ENCODE measurements around the gene CAPZA1.

CAPZA1 gene

GRCh38 chr1:112711041-112711440, 91.4 kb downstream of the CAPZA1 start:
- Histone ChIP-seq H3K9ac (ENCODE audit: low read depth, low read length) (no peak overlapping the region), H3K4me1 (ENCODE audit: insufficient read depth, low read length) (peaks cover 20% of the 10 kb centered on the region), H3K4me3 (ENCODE audit: low read length) (no peak overlapping the region), H3K27me3 (ENCODE audit: insufficient read depth, low read length) (peaks cover 33% of the 10 kb centered on the region), H3K27ac (ENCODE audit: low read depth, low read length) (no peak overlapping the region), H3K9me3 (ENCODE audit: insufficient read depth, low read depth, low read length) (no peaks in the 10 kb centered on the region), H3K36me3 (ENCODE audit: insufficient read depth, low read length) (no peaks in the 10 kb centered on the region; the same call in 1 of the 2 replicates)
- 60% methylated on average over 6 of the region's 7 CpGs for WGBS

- no peak overlapping the region for H3K4me3 ChIP-seq (ENCODE audit: low read length)
- H3K36me3 ChIP-seq (ENCODE audit: insufficient read depth, low read length), result no peaks in the 10 kb centered on the region; the same call in 1 of the 2 replicates
- H3K9me3 ChIP-seq (ENCODE audit: insufficient read depth, low read depth, low read length), result no peaks in the 10 kb centered on the region
- peaks cover 35% of the 10 kb centered on the region for H3K27me3 ChIP-seq (ENCODE audit: insufficient read depth, low read length)
- no peak overlapping the region for H3K9ac ChIP-seq (ENCODE audit: low read depth, low read length)
- WGBS, result 57% methylated on average over 11 of the region's 11 CpGs
- no peak overlapping the region for H3K27ac ChIP-seq (ENCODE audit: low read depth, low read length)
- peaks cover 19% of the 10 kb centered on the region for H3K4me1 ChIP-seq (ENCODE audit: insufficient read depth, low read length)
Observed at GRCh38 chr1:112711670-112712069, 92.0 kb downstream of the CAPZA1 start.

- H3K9me3 ChIP-seq (ENCODE audit: insufficient read depth, low read depth, low read length), result no peaks in the 10 kb centered on the region
- no peak overlapping the region for H3K27ac ChIP-seq (ENCODE audit: low read depth, low read length)
- peaks cover 35% of the 10 kb centered on the region for H3K27me3 ChIP-seq (ENCODE audit: insufficient read depth, low read length)
- 70% methylated on average over 3 of the region's 7 CpGs for WGBS
- H3K9ac ChIP-seq (ENCODE audit: low read depth, low read length), result no peak overlapping the region
- H3K36me3 ChIP-seq (ENCODE audit: insufficient read depth, low read length), result no peaks in the 10 kb centered on the region; the same call in 1 of the 2 replicates
- H3K4me1 ChIP-seq (ENCODE audit: insufficient read depth, low read length), result peaks cover 19% of the 10 kb centered on the region
- no peak overlapping the region for H3K4me3 ChIP-seq (ENCODE audit: low read length)
Observed at GRCh38 chr1:112712191-112712590, 92.6 kb downstream of the CAPZA1 start.

- Histone ChIP-seq H3K4me1 (ENCODE audit: insufficient read depth, low read length) (peaks cover 16% of the 10 kb centered on the region), H3K4me3 (ENCODE audit: low read length) (no peak overlapping the region), H3K9ac (ENCODE audit: low read depth, low read length) (no peak overlapping the region), H3K27ac (ENCODE audit: low read depth, low read length) (no peak overlapping the region), H3K27me3 (ENCODE audit: insufficient read depth, low read length) (peaks cover 32% of the 10 kb centered on the region), H3K36me3 (ENCODE audit: insufficient read depth, low read length) (no peaks in the 10 kb centered on the region; the same call in 1 of the 2 replicates), H3K9me3 (ENCODE audit: insufficient read depth, low read depth, low read length) (no peaks in the 10 kb centered on the region)
- 74% methylated on average over 9 of the region's 9 CpGs for WGBS
Observed at GRCh38 chr1:112712701-112713128, 93.1 kb downstream of the CAPZA1 start.

- Histone ChIP-seq H3K27me3 (ENCODE audit: insufficient read depth, low read length) (peaks cover 30% of the 10 kb centered on the region), H3K4me3 (ENCODE audit: low read length) (peak overlapping the region; percentile 71), H3K27ac (ENCODE audit: low read depth, low read length) (no peak overlapping the region), H3K9me3 (ENCODE audit: insufficient read depth, low read depth, low read length) (no peaks in the 10 kb centered on the region), H3K36me3 (ENCODE audit: insufficient read depth, low read length) (no peaks in the 10 kb centered on the region; the same call in 1 of the 2 replicates), H3K9ac (ENCODE audit: low read depth, low read length) (no peak overlapping the region), H3K4me1 (ENCODE audit: insufficient read depth, low read length) (peaks cover 12% of the 10 kb centered on the region)
- WGBS, result 29% methylated on average over 9 of the region's 14 CpGs
Observed at GRCh38 chr1:112713466-112714312, 94.1 kb downstream of the CAPZA1 start.

- WGBS, result under 1% methylated on average over 85 of the region's 86 CpGs
- H3K9ac ChIP-seq (ENCODE audit: low read depth, low read length), result peak overlapping the region; percentile 46; the same call in 1 of the 2 replicates
- H3K27ac ChIP-seq (ENCODE audit: low read depth, low read length), result no peak overlapping the region
Observed at GRCh38 chr1:112714313-112715263, 95.0 kb downstream of the CAPZA1 start.

GRCh38 chr1:112715264-112716053, 95.8 kb downstream of the CAPZA1 start, which contains the start of gene PPM1J:
PPM1J (minus strand) TSS chr1:112715332; CDS start chr1:112715301, 31 bp downstream.
- Histone ChIP-seq H3K9me3 (ENCODE audit: insufficient read depth, low read depth, low read length) (no peaks in the 10 kb centered on the region), H3K4me3 (ENCODE audit: low read length) (peak within 1 kb of the TSS; percentile 71), H3K9ac (ENCODE audit: low read depth, low read length) (peak within 1 kb of the TSS; percentile 46; the same call in 1 of the 2 replicates), H3K36me3 (ENCODE audit: insufficient read depth, low read length) (no peaks in the 10 kb centered on the region; the same call in 1 of the 2 replicates), H3K4me1 (ENCODE audit: insufficient read depth, low read length) (peaks cover 12% of the 10 kb centered on the region), H3K27me3 (ENCODE audit: insufficient read depth, low read length) (peaks cover 44% of the 10 kb centered on the region), H3K27ac (ENCODE audit: low read depth, low read length) (no peak within 1 kb of the TSS)
- WGBS, result under 1% methylated on average over 51 of the region's 51 CpGs

More at GRCh38 chr1:112714313-112715263, 95.0 kb downstream of the CAPZA1 start:
- no peaks in the 10 kb centered on the region; the same call in 1 of the 2 replicates for H3K36me3 ChIP-seq (ENCODE audit: insufficient read depth, low read length)
- peaks cover 12% of the 10 kb centered on the region for H3K4me1 ChIP-seq (ENCODE audit: insufficient read depth, low read length)
- peaks cover 36% of the 10 kb centered on the region for H3K27me3 ChIP-seq (ENCODE audit: insufficient read depth, low read length)
- H3K9me3 ChIP-seq (ENCODE audit: insufficient read depth, low read depth, low read length), result no peaks in the 10 kb centered on the region
- peak overlapping the region; percentile 71 for H3K4me3 ChIP-seq (ENCODE audit: low read length)

GRCh38 chr1:112716133-112716720, 96.6 kb downstream of the CAPZA1 start:
- Histone ChIP-seq H3K27me3 (ENCODE audit: insufficient read depth, low read length) (peaks cover 47% of the 10 kb centered on the region), H3K4me3 (ENCODE audit: low read length) (peak overlapping the region; percentile 56), H3K36me3 (ENCODE audit: insufficient read depth, low read length) (no peaks in the 10 kb centered on the region), H3K9ac (ENCODE audit: low read depth, low read length) (no peak overlapping the region), H3K27ac (ENCODE audit: low read depth, low read length) (no peak overlapping the region), H3K4me1 (ENCODE audit: insufficient read depth, low read length) (peaks cover 12% of the 10 kb centered on the region), H3K9me3 (ENCODE audit: insufficient read depth, low read depth, low read length) (no peaks in the 10 kb centered on the region)
- WGBS, result 18% methylated on average over 13 of the region's 13 CpGs

- Histone ChIP-seq H3K9me3 (ENCODE audit: insufficient read depth, low read depth, low read length) (no peaks in the 10 kb centered on the region), H3K36me3 (ENCODE audit: insufficient read depth, low read length) (no peaks in the 10 kb centered on the region), H3K27me3 (ENCODE audit: insufficient read depth, low read length) (peaks cover 55% of the 10 kb centered on the region), H3K4me1 (ENCODE audit: insufficient read depth, low read length) (peaks cover 12% of the 10 kb centered on the region), H3K9ac (ENCODE audit: low read depth, low read length) (no peak overlapping the region), H3K4me3 (ENCODE audit: low read length) (no peak overlapping the region), H3K27ac (ENCODE audit: low read depth, low read length) (no peak overlapping the region)
- WGBS, result 83% methylated on average over 2 of the region's 2 CpGs
Observed at GRCh38 chr1:112717263-112717873, 97.7 kb downstream of the CAPZA1 start.
